ENCODE measurements around the gene MICAL3.
"Not testable (repeated sequence)": the region's sequence is repeated elsewhere in the genome, so short reads cannot be mapped to it uniquely, and the experiment has no call there.

Gene MICAL3, protein sequence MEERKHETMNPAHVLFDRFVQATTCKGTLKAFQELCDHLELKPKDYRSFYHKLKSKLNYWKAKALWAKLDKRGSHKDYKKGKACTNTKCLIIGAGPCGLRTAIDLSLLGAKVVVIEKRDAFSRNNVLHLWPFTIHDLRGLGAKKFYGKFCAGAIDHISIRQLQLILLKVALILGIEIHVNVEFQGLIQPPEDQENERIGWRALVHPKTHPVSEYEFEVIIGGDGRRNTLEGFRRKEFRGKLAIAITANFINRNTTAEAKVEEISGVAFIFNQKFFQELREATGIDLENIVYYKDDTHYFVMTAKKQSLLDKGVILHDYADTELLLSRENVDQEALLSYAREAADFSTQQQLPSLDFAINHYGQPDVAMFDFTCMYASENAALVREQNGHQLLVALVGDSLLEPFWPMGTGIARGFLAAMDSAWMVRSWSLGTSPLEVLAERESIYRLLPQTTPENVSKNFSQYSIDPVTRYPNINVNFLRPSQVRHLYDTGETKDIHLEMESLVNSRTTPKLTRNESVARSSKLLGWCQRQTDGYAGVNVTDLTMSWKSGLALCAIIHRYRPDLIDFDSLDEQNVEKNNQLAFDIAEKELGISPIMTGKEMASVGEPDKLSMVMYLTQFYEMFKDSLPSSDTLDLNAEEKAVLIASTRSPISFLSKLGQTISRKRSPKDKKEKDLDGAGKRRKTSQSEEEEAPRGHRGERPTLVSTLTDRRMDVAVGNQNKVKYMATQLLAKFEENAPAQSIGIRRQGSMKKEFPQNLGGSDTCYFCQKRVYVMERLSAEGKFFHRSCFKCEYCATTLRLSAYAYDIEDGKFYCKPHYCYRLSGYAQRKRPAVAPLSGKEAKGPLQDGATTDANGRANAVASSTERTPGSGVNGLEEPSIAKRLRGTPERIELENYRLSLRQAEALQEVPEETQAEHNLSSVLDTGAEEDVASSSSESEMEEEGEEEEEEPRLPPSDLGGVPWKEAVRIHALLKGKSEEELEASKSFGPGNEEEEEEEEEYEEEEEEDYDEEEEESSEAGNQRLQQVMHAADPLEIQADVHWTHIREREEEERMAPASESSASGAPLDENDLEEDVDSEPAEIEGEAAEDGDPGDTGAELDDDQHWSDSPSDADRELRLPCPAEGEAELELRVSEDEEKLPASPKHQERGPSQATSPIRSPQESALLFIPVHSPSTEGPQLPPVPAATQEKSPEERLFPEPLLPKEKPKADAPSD (N-terminal part only)

DNA sequence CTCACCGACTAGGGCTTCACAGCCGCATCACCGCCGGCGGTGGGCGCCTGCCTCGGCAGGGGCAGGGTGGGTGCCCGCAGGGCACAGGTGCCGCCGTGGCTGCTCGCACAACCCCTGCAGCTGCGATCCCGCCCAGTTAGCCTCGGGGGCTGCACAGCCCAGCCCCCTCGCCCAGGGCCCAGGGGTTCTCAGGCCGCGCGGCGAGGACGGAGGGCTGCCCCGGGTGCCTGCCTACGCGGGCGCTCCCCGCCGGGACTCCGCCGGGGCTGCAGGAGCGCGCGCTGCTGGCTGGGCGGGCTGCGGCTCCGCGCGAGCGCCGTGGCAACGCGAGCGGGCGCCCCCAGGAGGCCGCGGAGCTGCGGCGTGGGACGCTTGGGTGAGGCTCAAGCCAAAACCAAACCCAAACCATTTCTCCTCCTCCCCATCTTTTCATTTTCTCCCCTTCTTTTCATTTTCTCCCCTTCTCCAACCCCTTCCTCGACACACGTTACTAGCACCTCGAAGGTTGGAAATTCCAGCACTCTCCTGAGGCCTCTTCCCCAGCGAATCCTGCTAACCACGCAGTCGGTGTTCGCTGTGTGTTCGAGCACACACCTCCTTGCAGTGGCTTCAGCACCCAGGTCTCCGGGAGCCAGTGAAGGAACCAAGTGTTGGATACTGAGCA, at the start of gene MICAL3:
MICAL3 (minus strand) TSS at position 286 of the 664 bp plus-strand sequence. CDS start 117,749 bp downstream, outside the sequence.
- peak; percentile 62 for DNase-seq

DNA sequence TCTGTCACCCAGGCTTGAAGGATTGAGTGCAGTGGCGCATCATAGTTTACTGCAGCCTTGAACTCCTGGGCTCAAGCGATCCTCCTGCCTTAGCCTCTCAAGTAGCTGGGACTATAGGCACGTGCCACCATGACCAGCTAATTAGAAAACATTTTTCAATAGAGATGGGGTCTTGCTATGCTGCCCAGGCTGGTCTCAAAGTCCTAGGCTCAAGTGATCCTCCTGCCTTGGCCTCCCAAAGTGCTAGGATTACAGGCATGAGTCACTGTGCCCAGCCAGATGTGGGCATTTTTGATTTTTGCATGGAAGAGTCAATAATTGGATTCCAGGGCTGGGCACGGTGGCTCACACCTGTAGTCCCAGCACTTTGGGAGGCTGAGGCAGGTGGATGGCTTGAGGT, 49.6 kb upstream of the MICAL3 start:
- DNase-seq, result not testable (repeated sequence)

DNA sequence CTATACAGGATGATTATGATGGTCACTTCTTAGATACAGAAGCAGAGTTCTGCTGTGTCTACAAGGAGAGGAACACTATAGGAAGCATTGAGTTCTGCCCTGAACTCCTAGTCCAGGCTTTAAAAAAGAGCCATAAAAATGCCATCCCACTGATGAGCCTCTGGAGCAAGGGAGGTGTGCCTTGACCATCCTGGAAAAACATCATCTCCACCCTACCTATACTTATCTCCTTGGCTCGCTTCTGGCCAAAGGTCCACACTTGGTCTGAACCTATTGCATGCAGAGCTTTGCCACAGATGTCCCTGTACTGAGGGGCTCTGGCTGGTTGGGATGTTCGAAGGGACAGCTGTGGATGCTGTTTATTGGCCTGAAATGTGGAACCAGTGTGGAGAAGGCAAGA, 49.1 kb upstream of the MICAL3 start:
- DNase-seq, result no peak

DNA sequence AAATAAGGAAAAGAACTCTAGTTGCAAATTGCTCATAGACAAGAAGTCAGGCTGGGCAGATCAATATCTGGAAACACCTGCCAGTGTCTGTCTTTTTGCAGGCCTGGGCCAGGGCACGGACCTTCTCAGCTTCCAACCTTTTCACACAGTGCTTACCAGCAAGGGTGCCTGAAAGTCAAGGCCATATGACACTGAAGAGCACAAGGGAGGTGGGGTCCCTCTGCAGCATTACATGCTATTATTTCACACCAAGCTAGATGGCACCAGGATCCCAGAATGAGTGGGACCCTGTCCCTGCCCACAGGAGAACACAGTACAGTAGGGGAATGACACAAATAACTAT, 47.6 kb upstream of the MICAL3 start:
- no peak for DNase-seq

DNA sequence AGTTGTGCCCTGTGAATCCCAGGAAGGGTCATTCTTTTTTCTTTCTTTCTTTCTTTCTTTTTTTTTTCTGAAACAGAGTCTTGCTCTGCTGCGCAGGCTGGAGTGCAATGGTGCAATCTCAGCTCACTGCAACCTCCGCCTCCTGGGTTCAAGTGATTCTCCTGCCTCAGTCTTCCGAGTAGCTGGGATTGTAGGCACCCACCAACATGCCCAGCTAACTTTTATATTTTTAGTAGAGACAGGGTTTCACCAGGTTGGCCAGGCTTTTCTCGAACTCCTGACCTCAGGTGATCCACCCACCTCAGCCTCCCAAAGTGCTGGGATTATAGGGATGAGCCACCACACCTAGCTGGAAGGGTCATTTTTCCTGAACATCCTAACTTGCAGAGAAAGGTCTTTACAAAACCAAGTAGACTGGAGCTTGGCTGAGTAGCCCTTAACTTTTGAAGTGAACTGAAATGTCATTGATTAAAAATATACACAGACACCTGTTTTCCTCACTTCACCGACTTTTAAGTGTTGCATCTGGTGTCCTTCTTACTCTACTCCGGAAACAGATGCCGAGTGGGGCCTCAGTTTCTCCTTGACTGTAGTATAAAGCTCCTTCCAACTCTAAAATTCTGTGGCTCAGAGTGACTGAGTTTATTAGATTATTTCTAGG, 47.1 kb upstream of the MICAL3 start:
- DNase-seq, result not testable (repeated sequence)

DNA sequence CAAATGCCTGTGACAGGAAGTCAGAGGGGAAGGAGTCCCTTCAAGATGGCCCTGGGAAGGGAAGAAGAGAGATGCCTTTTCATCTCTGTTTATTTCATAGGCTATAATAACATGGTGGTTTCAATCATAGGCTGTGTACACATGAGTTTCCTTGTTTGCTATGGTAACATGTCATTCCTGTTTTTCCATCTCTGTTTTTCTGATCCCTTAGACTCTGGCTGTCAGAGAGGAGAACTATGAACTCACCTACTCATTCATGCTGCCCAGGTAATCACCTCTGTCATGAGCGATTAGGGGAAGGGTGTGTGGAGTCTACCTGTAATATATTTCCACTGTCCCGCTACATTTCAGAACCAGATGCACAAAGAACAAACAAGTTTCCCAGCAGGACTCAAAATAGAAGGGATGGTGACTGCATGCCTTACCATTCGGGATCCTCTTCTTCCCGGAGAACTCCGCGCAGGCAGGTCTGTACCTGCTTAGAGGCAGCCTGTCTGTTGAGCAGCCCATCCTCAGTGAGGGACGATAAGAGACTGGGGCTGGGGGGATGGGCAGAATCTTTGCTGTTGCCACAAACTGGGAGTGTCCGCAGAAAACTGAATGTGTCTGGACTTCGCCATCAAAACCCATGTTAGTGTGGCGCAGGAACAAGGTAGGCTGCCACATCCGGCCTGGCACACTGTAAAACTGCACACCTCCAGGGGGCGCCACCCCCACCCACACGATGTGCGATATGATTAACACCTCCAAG, 46.4 kb upstream of the MICAL3 start:
- no peak for DNase-seq

DNA sequence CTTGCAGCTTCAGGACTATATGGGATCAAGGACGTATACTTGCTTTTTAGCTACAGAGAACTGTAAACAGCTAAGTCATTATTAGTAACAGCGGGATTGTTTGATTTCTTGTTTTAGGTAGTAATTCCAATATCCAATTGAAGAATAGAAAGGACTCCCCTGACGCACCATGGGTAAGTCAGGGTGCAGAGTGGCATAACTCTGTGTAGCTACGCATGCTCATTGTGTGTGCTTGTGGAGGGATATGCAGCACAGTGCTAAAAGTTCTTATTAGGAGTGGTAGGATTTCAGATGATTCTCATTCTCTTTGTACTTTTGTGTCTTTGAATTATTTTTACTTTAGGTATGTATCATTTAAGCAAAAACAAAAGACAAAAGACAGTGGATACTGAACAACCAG, 45.7 kb upstream of the MICAL3 start:
- DNase-seq, result no peak

DNA sequence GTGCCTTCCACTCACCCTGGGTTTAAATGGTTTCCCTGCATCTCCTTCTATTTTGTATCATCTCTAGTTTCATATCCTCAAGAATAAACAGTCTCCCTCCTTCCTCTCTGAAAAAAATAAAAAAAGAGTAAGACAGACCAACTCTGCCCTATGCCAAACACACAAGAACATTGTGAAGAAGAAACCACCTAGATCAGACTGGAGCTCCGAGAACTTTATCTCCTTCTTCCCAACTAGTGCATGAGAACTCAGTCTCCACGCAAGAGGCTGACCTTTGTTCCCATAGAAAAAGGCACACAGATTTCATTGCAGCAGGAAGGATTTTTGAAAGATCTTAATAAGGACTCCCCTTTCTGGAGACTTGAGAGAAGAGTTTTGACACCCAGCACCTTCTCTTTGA, 44.7 kb upstream of the MICAL3 start:
- DNase-seq, result no peak

DNA sequence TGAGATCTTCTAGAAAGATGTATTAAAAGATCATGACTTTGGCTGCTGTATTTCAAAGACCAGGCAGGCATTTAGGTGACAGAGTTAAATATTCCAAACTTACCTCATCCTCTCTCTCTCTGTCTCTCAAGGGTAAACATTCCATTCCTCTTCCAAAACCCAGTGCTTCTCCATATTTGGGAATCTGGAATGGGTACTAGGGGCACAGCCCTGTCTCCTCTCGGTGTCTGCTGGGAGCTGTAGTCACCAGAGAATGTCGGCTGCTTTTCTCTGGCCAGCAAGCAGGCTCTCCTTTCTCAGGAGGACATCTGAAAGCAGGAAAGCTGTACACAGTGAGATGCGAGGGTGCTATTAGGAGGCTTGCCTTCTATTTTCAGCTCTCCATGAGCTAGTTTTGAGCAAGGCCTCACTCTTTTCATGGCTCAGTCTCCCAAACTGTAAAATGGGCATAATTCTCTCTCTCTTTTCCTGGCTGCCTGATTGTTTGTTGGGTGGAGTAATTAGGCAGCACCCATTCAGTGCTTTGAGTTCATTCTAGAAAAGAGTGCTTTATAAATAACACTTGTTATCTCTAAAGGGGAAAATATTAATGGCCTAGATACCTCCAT, 44.1 kb upstream of the MICAL3 start:
- no peak for DNase-seq

DNA sequence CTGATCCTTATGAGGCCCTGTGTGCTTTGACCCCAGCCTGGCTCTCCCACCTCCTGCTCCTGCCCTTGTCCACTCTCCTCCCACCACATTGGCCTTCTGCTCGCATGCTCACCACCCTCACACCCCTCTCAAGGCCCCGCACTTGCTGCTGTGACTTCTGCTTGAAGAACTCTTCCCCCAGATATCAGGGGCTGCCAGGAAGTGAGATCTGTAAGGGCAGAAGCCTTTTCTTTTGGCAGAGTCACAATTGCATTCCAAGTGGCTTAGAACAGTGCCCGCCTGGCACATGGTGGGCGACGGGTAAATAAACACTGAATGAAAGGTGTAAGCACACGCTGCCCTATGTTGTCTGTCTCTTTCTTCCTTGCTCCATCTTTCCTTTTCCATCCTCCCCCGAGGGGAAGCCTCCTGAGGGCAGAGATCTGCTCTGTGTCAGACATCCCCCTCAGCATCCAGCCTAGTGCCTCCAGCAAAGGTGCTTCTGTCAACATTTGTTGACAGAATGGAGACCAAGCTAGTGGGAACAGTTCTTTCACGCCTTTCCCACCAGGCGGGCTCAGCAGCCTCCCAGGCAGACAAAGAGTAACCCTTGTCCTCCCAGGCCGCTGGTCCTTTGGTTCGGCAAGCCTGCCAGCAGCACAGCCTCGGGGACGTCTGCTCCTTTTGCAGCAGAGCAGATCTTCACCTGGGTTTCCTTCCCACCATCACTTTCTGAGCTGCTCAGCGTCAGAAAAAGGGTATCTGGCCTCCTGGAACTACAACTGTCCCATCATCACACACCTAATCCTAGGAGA, 43.4 kb upstream of the MICAL3 start:
- DNase-seq, result no peak

DNA sequence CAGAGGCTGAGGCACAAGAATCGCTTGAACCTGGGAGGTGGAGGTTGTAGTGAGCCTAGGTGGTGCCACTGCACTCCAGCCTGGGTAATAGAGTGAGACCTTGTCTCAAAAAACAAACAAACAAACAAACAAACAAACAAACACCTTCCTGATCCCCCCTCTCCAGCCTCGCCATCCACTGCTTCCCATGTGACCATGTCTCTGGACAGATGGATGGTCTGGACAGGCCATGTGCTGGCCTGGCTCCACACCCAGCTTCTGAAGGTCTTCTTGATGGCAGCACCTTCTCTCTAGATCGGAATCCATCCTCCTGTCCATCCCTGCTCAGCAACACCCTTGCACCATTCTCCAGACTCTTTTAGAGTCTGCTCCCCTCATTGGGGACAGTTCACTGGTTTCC, 42.8 kb upstream of the MICAL3 start:
- DNase-seq, result no peak

DNA sequence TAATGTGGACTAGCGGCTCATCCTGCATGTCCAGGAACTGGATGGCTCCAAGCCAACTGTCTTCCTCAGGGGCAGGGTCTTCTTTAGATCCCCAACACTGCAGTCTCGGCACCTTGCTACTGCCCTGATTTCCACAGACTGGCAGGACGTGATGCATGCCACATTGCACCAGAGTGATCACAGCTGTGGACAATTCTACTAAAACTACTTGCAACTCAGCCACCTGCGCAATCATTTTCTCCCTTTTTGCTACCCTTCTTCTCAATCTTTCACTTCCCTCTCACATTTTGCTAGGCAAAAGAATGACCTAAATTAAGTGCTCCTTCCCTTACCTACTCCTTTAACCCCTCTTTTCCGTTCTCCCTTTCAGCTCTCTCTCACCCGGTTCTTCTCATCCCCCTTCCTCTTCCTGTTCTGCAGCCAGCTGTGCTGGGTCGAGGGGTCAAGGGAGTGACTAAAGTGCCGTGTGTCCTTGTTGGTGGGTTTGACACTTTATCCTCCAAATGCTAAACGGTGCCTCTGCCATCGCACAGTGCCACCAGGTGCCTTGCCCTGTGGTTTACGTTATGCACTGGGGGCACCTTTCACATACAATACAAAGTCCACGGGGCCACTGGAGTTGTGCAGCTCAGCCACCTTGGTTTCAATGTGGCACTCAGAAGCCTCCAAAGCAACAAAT, 42.0 kb upstream of the MICAL3 start:
- no peak for DNase-seq

DNA sequence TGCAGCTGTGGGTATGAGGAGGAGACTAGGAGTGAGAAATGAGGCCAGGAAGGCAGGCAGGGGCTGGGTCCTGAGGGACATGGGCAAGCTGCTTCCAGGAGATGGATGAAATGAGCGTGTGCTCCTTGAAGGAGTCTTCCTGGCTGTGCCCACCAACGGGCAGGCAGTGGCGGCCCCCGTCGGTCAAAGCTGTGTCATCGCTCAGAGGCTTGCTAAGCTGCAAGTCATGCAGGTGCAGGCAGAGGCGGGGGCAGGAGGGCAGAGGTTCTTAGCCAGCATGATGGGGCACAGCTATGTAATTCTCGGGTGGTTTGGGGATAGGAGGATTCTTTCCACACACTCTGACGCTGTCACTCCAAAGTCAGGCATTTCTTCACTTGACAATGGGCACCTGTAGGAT, 40.9 kb upstream of the MICAL3 start:
- no peak for DNase-seq

DNA sequence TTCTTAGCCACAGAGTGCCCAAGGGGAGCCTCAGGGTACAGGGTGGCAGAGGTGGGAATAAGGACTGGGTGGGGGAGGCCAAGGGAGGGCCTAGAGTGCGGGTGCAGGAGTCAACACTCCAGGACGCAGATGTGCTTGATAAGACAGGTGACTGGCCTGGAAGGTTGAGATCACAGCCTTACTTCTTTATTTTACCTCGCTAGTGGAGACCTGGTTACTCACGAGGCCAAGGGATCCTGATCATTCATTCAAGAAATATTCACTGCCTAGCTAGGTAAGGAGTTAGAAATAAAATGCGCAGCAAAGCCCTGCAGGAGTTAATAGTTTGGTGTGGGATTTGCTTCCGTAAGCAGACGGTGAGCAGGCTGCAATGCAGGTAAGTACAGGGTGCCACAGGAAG, 40.3 kb upstream of the MICAL3 start:
- no peak for DNase-seq

DNA sequence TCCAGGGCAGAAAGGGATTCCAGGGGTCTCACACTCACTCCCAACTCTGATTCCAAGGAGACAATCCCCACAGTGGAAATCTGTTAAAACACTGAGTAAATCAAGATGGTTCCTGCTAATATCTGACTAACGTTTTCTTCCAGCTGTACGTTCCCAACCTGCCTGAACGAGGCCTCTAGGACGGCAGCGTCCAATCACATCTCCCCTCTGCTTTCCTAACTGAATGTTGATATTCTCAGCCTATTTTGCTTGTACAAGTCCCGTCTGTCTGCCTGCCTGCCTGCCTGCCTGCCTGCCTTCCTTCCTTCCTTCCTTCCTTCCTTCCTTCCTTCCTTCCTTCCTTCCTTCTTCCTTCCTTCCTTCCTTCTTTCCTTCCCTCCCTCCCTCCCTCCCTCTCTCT, 39.4 kb upstream of the MICAL3 start:
- DNase-seq, result not testable (repeated sequence)

DNA sequence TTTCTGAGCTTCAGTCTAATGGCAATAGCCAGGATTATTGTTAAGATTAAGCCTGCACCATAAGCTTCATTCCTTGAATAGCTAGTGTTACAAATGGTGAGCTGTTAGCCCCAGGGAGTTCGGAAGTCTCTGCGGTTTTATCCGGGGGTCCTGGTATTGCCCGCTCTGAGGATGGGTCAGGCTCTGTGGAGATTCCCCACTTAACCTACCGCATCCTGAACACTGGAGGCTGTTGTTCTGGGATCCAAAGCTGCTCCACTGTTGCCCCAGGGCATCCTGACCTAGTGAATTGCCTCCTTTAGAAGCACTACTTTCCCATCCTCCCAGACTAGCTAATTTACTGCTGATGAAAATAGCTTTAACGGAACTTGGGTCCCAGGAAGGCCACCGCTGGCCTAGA, 38.9 kb upstream of the MICAL3 start:
- DNase-seq, result no peak

DNA sequence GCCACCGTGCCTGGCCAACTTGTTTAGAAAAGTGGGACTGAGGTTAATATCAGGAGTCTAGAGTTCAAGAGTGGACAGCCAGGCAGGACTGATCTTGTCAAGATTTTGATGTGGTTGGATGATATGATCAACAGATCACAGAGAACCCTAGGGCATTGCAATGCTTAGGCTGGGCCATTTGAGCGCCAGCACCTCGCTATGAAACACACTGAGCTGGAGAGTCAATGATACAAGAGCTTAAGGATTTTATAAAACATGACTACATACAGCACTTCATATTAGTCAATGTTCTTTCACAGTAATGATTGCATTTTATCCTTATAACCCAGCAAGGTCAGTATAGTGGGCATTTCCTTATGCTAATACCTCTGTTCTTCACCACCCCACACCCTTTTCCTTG, 38.1 kb upstream of the MICAL3 start:
- no peak for DNase-seq

DNA sequence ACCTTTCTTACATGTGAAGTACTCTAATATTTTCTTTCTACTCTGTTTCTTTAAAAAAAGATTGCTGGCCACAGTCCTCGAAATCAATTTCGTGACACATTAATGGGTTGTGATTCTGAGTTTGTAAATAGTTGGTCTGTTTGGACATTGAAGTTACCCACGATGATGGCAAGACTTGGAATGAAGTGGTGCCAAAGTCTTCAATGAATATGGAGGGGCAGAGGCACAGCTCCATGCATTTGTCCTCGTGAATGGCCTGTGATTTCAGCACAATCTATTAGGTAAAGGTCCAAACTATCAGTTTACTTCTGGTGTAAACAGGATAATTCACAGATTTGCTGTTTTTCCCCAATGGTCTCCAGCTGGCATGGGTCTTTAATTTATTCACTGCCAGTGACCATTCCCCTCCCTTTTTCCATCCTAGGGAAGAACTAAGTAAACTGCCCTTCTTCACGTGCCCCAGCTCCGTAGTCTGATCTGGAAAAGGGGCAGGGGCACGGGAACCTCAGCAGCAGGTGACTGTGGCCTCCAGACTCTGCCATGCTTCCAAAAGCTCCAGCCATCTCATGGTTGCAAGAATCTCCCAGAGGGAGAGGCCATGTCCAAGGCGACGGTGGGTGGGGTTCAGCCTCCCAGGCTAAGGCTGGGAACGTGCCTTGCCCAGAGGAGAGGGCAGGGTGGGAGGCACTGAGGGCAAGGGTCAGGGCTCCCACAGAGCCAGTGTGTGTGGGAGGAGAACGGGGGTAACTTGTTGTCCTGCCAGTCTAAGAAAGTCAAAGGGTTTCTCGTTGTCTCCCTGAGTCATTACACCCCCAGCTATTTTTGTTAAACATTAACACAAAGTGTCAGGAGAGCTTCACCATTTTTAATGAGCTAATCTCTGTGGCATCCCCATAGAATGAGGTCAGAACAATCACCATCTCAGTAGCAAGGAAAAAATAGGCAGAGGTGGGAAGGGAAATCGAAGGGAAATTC, 36.6 kb upstream of the MICAL3 start:
- DNase-seq, result no peak
